K562 (cell line): ENCODE results near the gene GNL3. TPM values are rescaled to one million over a fixed set of nuclear protein-coding genes. Genes with fewer than 3 reads are reported as not detected.
A peak's percentile ranks its signal among the peaks of the same experiment; 100 is the strongest.

Source experiments
- ATAC-seq: fragments of 200-7000 bp; cut with Tn5 transposase; 3 replicates; pipeline ENCODE4 v1.9.1; 2020; ENCODE audit warnings: moderate library complexity
- BruUV-seq: library from RNA; stranded (reverse); fragments of 400-500 nt; replicated peaks from 2 replicates; lab custom pipeline; 2021; lab: Mats Ljungman, UMichigan
- CTCF ChIA-PET: fragments of 300-600 bp; formaldehyde crosslinking; extraction: SDS; loops from one replicate; lab custom pipeline; 2021; ENCODE audit warnings: low intra/inter-chr PET ratio; lab: Yijun Ruan, JAX
- POLR2A ChIA-PET: fragments of 300-600, 350-650 bp; sonication (Branson Sonifier 250); formaldehyde crosslinking; extraction: SDS; loops from one replicate; lab custom pipeline; 2021; ENCODE audit warnings: antibody characterized with exemption, inconsistent platforms; lab: Yijun Ruan, JAX
- DNase-seq, 4 experiments: peaks; one replicate each; pipeline versions ENCODE4 v3.0.0 to v3.0.0-alpha.2; 2011 to 2018; ENCODE audit warnings: low spot score in 3 of 4, mixed read lengths in 3 of 4; ENCODE audit errors: extremely low read depth in 1 of 4
- FAIRE-seq: peaks from 2 replicates; lab custom pipeline; 2011; peaks lifted over from hg19 to GRCh38; lab: Jason Lieb, UNC
- H2AFZ ChIP-seq: 2 replicates; pipeline ENCODE4 v1.6.0; 2011; ENCODE audit warnings: low read depth, low read length, control low read depth, inconsistent platforms
- H3K27ac ChIP-seq: fragments of 200-600 bp; 3 replicates; pipeline ENCODE4 v1.8.0; 2011; ENCODE audit warnings: low read depth, mild to moderate bottlenecking, control low read depth, inconsistent platforms, low read length, moderate library complexity, mixed read lengths; ENCODE audit errors: extremely low read depth
- H3K27me3 ChIP-seq, 2 experiments: fragments of 300-600 bp in 1 of 2; 2 replicates in 1 of 2; 3 replicates in 1 of 2; pipeline versions ENCODE4 v1.6.0 to v1.8.0; 2011; ENCODE audit warnings: inconsistent platforms in 2 of 2, low read length in 2 of 2, mild to moderate bottlenecking in 1 of 2, mixed read lengths in 1 of 2, moderate library complexity in 1 of 2; ENCODE audit not compliant: control insufficient read depth in 2 of 2, insufficient read depth in 2 of 2
- H3K36me3 ChIP-seq: fragments of 300-600 bp; 3 replicates; pipeline ENCODE4 v1.8.0; 2011; ENCODE audit warnings: mild to moderate bottlenecking, low read length, inconsistent platforms; ENCODE audit not compliant: control insufficient read depth, insufficient read depth
- H3K4me1 ChIP-seq, 2 experiments: fragments of 200-600 bp in 1 of 2; replicated peaks in 1 of 2; 2 replicates in 1 of 2; 3 replicates in 1 of 2; pipeline versions ENCODE4 v1.5.1 to v1.8.0; 2011; ENCODE audit warnings: inconsistent platforms in 2 of 2, low read length in 2 of 2, mild to moderate bottlenecking in 1 of 2, mixed read lengths in 1 of 2, moderate library complexity in 1 of 2; ENCODE audit not compliant: control insufficient read depth in 2 of 2, insufficient read depth in 2 of 2
- H3K4me2 ChIP-seq: 2 replicates; pipeline ENCODE4 v1.6.1; 2011; ENCODE audit warnings: low read length, control low read depth, inconsistent platforms, mixed read lengths; ENCODE audit not compliant: insufficient read depth
- H3K4me3 ChIP-seq: fragments of 200-600 bp; sonication (generic), shearing (Covaris generic); 2 replicates; pipeline ENCODE4 v1.5.1; 2016; ENCODE audit warnings: control low read depth, inconsistent platforms
- H3K79me2 ChIP-seq: fragments of 200-600 bp; 3 replicates; pipeline ENCODE4 v1.8.0; 2011; ENCODE audit warnings: low read length, inconsistent platforms; ENCODE audit not compliant: control insufficient read depth, insufficient read depth
- H3K9ac ChIP-seq, 2 experiments: 2 replicates each; pipeline versions ENCODE4 v1.6.0 to v1.6.1; 2011; ENCODE audit warnings: low read depth in 2 of 2, low read length in 2 of 2, control low read depth in 1 of 2, inconsistent platforms in 1 of 2, mild to moderate bottlenecking in 1 of 2, mixed read lengths in 1 of 2; ENCODE audit not compliant: insufficient read depth in 1 of 2
- H3K9me1 ChIP-seq: one replicate; pipeline ENCODE4 v1.6.0; 2011; ENCODE audit warnings: inconsistent platforms, mild to moderate bottlenecking, low read length, moderate library complexity; ENCODE audit not compliant: control insufficient read depth, insufficient read depth
- H3K9me3 ChIP-seq: replicated peaks from 2 replicates; pipeline ENCODE4 v1.5.1; 2011; ENCODE audit warnings: low read depth, low read length, inconsistent platforms; ENCODE audit not compliant: control insufficient read depth, insufficient read depth
- H4K20me1 ChIP-seq: replicated peaks from 2 replicates; pipeline ENCODE4 v1.6.1; 2011; ENCODE audit warnings: low read length, inconsistent platforms, mixed read lengths; ENCODE audit not compliant: control insufficient read depth, insufficient read depth
- ARHGAP35 ChIP-seq: fragments of 450-650 bp; IDR thresholded peaks from 2 replicates; pipeline ENCODE4 v1.6.1; 2018; ENCODE audit not compliant: partially characterized antibody
- BRF1 ChIP-seq: IDR thresholded peaks from 3 replicates; pipeline ENCODE4 v1.6.1; 2011; ENCODE audit warnings: borderline replicate concordance, mild to moderate bottlenecking; ENCODE audit not compliant: insufficient read length; ENCODE audit errors: extremely low read depth
- HDAC1 ChIP-seq, 2 experiments: fragments of 450-650 bp; IDR thresholded peaks; 2 replicates each; pipeline ENCODE4 v1.6.1; 2016 to 2017; ENCODE audit warnings: inconsistent platforms in 1 of 2, mild to moderate bottlenecking in 1 of 2, moderate library complexity in 1 of 2
- ILK ChIP-seq: fragments of 450-650 bp; IDR thresholded peaks from 2 replicates; pipeline ENCODE4 v1.6.1; 2016; ENCODE audit warnings: missing genetic modification characterization, low read depth, mild to moderate bottlenecking, missing compliant biosample characterization, moderate library complexity, borderline replicate concordance
- KLF13 ChIP-seq: fragments of 450-650 bp; IDR thresholded peaks from 2 replicates; pipeline ENCODE4 v1.6.1; 2016; ENCODE audit warnings: missing genetic modification characterization, low read depth, mild to moderate bottlenecking, missing compliant biosample characterization, moderate library complexity, borderline replicate concordance
- MCM2 ChIP-seq: fragments of 450-650 bp; IDR thresholded peaks from 2 replicates; pipeline ENCODE4 v1.6.1; 2017; ENCODE audit warnings: low read depth, mild to moderate bottlenecking
- NEUROD1 ChIP-seq: fragments of 150-350 bp; IDR thresholded peaks from 2 replicates; pipeline ENCODE4 v1.6.1; 2014; ENCODE audit warnings: borderline replicate concordance, low read length, low read depth; ENCODE audit not compliant: partially characterized antibody
- NFIX ChIP-seq: fragments of 250-450 bp; sonication (Bioruptor Pico); IDR thresholded peaks from 2 replicates; pipeline ENCODE4 v1.4.0; 2020; ENCODE audit warnings: low read depth, mild to moderate bottlenecking, moderate library complexity
- POLR2AphosphoS5 ChIP-seq: IDR thresholded peaks from 2 replicates; pipeline ENCODE4 v1.6.1; 2011; ENCODE audit warnings: mild to moderate bottlenecking, low read depth, low read length, moderate library complexity; ENCODE audit not compliant: control insufficient read depth, insufficient read depth
- SP1 ChIP-seq: sonication (generic); formaldehyde crosslinking; IDR thresholded peaks from 2 replicates; pipeline ENCODE4 v1.8.1; 2022; ENCODE audit warnings: mild to moderate bottlenecking, missing genetic modification reagents
- ZBTB17 ChIP-seq: fragments of 450-650 bp; formaldehyde crosslinking; IDR thresholded peaks from 2 replicates; pipeline ENCODE4 v1.4.0; 2020; ENCODE audit warnings: mild to moderate bottlenecking
- ZNF766 ChIP-seq: fragments of 200-800 bp; sonication (Bioruptor generic); conservative IDR thresholded peaks from 2 replicates; pipeline ENCODE4 v1.6.1; 2016; ENCODE audit warnings: missing genetic modification characterization, missing compliant biosample characterization
- WGBS: fragments of 100-300 bp; shearing (Covaris generic); methylation state at CpG from one replicate; pipeline ENCODE4 v1.1.6; 2016; ENCODE audit warnings: low coverage, mixed read lengths; ENCODE audit not compliant: insufficient coverage; ENCODE audit errors: missing lambda C conversion rate; 5-methylcytosine and 5-hydroxymethylcytosine counted together
- in situ Hi-C: fragments of 300-500 bp; cut with MboI; formaldehyde crosslinking; loops from 4 replicates; pipeline ENCODE4 v1.15.0; 2018; ENCODE audit warnings: inconsistent platforms, mixed read lengths
- intact Hi-C: fragments of 100-400 bp; cut with micrococcal nuclease; formaldehyde crosslinking; loops from 2 replicates; pipeline ENCODE4 v1.14.2; 2022
- polyA plus RNA-seq, 8 experiments: library from polyadenylated mRNA; depleted of rRNA in 4 of 8; stranded (reverse) in 5 of 8; unstranded in 3 of 8; fragments of >200 nt; fragmentation: Nextera tagmentation in 2 of 8; fragmentation: Illumina TruSeq in 1 of 8; extraction: Ambion mirVana in 2 of 8; extraction: Trizol in 1 of 8; gene quantifications; 2 replicates each; pipeline versions ENCODE4 v1.2.1 to v1.2.3, GENCODE V29; 2011 to 2014; ENCODE audit warnings: inconsistent platforms in 1 of 8, missing spikeins in 1 of 8
- total RNA-seq, 7 experiments: library from RNA; depleted of rRNA in 6 of 7; stranded (reverse); fragments of >200 nt in 6 of 7; fragmentation: Illumina TruSeq in 2 of 7; extraction: Trizol in 2 of 7; gene quantifications; 2 replicates each; pipeline versions ENCODE4 v1.2.1 to v1.2.3, GENCODE V29; 2011 to 2021; ENCODE audit warnings: low replicate concordance in 1 of 7
- TF ChIP-seq, protein P1 (sequence below): fragments of 250-450 bp; sonication (Bioruptor Pico); IDR thresholded peaks from 2 replicates; pipeline ENCODE4 v1.5.0; 2020; ENCODE audit warnings: mild to moderate bottlenecking
- TF ChIP-seq, protein P2 (sequence below): fragments of 450-650 bp; formaldehyde crosslinking; IDR thresholded peaks from 2 replicates; pipeline ENCODE4 v1.4.0; 2022; ENCODE audit warnings: mild to moderate bottlenecking, moderate library complexity
- TF ChIP-seq, protein P3 (sequence below): sonication (generic); formaldehyde crosslinking; IDR thresholded peaks from 2 replicates; pipeline ENCODE4 v1.8.0; 2022; ENCODE audit warnings: mild to moderate bottlenecking, low read depth, missing genetic modification reagents

Gene GNL3
- total and polyA plus RNA-seq, 9 of the 15 experiments (the other 6 are each of a cell fraction or from before 2014, with no cell fraction given): 132 to 313 (median 220) TPM

DNA sequence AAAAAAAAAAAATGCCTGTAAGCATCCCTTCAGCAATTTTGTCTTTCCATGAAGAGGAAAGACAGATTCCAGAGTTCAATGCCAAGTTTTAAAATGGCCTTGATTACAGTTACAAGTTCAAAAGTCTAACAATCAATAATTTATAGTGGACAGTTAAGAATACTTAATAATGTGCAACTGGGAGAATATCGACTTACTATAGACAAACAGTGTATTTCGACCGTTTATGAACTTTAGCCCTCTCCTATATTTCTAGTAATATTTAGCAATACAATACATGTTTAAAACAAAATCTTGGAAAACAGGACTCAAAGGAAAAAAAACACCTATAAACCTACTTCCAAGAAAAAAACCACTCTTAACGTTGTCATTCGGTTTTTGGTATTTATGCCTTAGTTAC lies 1.6 kb upstream of the GNL3 start:
- Histone ChIP-seq H3K9me1 (no peaks in the 10 kb centered on the region), H3K4me3 (peak overlapping the region; percentile 52; the same call in 1 of the 2 replicates), H3K4me2 (peak overlapping the region; percentile 91), H3K27ac (no peak overlapping the region; the same call in 1 of the 3 replicates), H4K20me1 (no peaks in the 10 kb centered on the region), H2AFZ (no peak overlapping the region), H3K27me3 (no peaks in the 10 kb centered on the region), H3K4me1 (peaks cover 3 to 29% of the 10 kb centered on the region in 2 experiments; a peak in 3 of 5 replicates), H3K79me2 (peaks cover 82% of the 10 kb centered on the region), H3K36me3 (peaks cover 44% of the 10 kb centered on the region), H3K9me3 (no peaks in the 10 kb centered on the region), H3K9ac (peak overlapping the region in 1 of 2 experiments; percentile 89; a peak in 2 of 4 replicates)
- in situ Hi-C loops: no loop called here
- no peak for FAIRE-seq
- CTCF ChIA-PET: no interaction called here
- intact Hi-C loops: loop anchor here (5.0 to 10.0 kb wide), 2 partner anchors 202 to 229 kb away; partner anchors contain the start of genes NISCH and TNNC1
- POLR2A ChIA-PET: interaction anchor here (1.3 kb wide), 1 partner anchor 22 kb away, joined by 3 read pairs; the partner anchor contains the start of genes GLT8D1 and SPCS1
- WGBS: 16% methylated on average over 5 of the region's 5 CpGs
- ATAC-seq: no peak
- no peak for DNase-seq
- TF ChIP-seq KLF13 (tag): no peak
- no peak for TF ChIP-seq BRF1
- TF ChIP-seq, protein P1, sequence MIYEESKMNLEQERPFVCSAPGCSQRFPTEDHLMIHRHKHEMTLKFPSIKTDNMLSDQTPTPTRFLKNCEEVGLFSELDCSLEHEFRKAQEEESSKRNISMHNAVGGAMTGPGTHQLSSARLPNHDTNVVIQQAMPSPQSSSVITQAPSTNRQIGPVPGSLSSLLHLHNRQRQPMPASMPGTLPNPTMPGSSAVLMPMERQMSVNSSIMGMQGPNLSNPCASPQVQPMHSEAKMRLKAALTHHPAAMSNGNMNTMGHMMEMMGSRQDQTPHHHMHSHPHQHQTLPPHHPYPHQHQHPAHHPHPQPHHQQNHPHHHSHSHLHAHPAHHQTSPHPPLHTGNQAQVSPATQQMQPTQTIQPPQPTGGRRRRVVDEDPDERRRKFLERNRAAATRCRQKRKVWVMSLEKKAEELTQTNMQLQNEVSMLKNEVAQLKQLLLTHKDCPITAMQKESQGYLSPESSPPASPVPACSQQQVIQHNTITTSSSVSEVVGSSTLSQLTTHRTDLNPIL: no peak
- TF ChIP-seq SP1: no peak
- no peak for TF ChIP-seq NEUROD1
- TF ChIP-seq ZBTB17 (CRISPR knock-in tag): no peak
- no peak for TF ChIP-seq ILK (tag)
- TF ChIP-seq HDAC1 (IDR thresholded peaks at IDR 0.05): no peak
- no peak for TF ChIP-seq POLR2AphosphoS5
- TF ChIP-seq ZNF766 (CRISPR knock-in tag): no peak
- TF ChIP-seq ARHGAP35: no peak
- no peak for TF ChIP-seq MCM2
- TF ChIP-seq, protein P2, sequence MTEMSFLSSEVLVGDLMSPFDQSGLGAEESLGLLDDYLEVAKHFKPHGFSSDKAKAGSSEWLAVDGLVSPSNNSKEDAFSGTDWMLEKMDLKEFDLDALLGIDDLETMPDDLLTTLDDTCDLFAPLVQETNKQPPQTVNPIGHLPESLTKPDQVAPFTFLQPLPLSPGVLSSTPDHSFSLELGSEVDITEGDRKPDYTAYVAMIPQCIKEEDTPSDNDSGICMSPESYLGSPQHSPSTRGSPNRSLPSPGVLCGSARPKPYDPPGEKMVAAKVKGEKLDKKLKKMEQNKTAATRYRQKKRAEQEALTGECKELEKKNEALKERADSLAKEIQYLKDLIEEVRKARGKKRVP (CRISPR knock-in tag): no peak
- TF ChIP-seq, protein P3, sequence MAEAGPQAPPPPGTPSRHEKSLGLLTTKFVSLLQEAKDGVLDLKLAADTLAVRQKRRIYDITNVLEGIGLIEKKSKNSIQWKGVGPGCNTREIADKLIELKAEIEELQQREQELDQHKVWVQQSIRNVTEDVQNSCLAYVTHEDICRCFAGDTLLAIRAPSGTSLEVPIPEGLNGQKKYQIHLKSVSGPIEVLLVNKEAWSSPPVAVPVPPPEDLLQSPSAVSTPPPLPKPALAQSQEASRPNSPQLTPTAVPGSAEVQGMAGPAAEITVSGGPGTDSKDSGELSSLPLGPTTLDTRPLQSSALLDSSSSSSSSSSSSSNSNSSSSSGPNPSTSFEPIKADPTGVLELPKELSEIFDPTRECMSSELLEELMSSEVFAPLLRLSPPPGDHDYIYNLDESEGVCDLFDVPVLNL (CRISPR knock-in tag): no peak
- TF ChIP-seq NFIX: no peak
- BruUV-seq: no TSS peak
